Activated CD8-positive, alpha-beta memory T cell treated with anti-CD3 and anti-CD28 coated beads, Interleukin-2, amount 50 U/mL, for 1 hour (primary cell): ENCODE data around the gene CASKIN2.

Source experiments
- DNase-seq: peaks from one replicate; pipeline ENCODE4 v3.0.0-alpha.2; 2020; ENCODE audit errors: extremely low read depth

The CASKIN2 gene, protein sequence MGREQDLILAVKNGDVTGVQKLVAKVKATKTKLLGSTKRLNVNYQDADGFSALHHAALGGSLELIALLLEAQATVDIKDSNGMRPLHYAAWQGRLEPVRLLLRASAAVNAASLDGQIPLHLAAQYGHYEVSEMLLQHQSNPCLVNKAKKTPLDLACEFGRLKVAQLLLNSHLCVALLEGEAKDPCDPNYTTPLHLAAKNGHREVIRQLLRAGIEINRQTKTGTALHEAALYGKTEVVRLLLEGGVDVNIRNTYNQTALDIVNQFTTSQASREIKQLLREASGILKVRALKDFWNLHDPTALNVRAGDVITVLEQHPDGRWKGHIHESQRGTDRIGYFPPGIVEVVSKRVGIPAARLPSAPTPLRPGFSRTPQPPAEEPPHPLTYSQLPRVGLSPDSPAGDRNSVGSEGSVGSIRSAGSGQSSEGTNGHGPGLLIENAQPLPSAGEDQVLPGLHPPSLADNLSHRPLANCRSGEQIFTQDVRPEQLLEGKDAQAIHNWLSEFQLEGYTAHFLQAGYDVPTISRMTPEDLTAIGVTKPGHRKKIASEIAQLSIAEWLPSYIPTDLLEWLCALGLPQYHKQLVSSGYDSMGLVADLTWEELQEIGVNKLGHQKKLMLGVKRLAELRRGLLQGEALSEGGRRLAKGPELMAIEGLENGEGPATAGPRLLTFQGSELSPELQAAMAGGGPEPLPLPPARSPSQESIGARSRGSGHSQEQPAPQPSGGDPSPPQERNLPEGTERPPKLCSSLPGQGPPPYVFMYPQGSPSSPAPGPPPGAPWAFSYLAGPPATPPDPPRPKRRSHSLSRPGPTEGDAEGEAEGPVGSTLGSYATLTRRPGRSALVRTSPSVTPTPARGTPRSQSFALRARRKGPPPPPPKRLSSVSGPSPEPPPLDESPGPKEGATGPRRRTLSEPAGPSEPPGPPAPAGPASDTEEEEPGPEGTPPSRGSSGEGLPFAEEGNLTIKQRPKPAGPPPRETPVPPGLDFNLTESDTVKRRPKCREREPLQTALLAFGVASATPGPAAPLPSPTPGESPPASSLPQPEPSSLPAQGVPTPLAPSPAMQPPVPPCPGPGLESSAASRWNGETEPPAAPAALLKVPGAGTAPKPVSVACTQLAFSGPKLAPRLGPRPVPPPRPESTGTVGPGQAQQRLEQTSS (N-terminal part only)

GRCh38 chr17:75515496-75516254 is at the start of gene CASKIN2:
Gene CASKIN2, minus strand, starts transcription at chr17:75515537. Its CDS starts 1,733 bp downstream, at chr17:75513804.
- DNase-seq = no peak

DNA sequence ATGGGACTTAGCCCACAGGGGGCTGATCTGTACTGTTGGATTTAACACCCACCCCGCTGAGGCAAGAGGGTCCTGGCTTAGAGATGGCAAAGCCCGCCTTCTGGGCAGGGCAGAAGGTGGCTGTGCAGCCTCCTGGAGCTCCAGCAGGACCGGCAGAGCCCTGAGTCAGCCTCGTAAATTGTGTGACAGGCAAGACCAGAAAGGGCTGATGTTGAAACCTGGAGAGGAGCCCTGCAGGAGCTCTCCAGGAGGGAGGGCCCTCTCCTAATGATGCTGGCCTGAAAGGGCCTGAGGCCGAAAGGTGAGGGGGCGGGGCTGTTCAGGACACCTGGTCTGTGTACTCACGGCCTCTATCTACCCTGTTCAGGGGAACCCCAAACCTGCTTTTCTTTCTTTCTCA is 49.7 kb upstream of the CASKIN2 start:
- no peak for DNase-seq

- DNase-seq = no peak
These were observed 48.9 kb upstream of the CASKIN2 start for GRCh38 chr17:75564195-75564594.

- DNase-seq = no peak
These were observed 47.9 kb upstream of the CASKIN2 start for GRCh38 chr17:75563063-75563758.

DNA sequence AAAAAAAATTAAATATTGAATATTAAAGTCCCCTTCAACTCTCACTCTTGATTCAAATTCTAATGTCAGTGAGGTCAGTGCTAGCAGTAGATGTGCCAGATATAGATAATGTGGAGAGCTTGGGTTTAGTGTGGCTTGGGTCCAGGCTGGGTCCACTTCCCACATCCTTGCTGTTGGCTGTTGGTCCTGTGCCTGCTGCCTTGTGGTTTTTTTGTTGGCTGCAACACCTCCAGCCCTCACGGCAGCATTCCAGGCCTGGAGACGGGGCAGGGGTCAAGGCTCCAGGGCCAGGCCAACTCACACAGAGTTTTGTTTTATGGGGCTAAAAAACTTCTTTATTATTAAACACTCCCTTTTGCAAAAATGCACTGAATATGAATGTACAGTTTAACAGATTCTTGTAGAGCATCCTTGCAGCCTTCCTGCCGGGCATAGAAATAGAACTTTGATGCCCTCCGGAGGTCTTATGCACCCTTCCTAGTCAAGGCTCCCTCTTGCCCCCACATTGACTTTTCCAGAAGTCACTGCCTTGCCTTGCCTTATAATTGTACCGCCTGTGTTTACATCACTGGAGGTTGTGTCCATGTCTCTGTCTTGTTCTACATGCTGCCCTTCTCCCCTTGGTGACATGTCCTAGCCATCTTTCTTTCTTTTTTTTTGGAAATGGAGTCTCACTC is 46.7 kb upstream of the CASKIN2 start:
- DNase-seq = no peak

DNA sequence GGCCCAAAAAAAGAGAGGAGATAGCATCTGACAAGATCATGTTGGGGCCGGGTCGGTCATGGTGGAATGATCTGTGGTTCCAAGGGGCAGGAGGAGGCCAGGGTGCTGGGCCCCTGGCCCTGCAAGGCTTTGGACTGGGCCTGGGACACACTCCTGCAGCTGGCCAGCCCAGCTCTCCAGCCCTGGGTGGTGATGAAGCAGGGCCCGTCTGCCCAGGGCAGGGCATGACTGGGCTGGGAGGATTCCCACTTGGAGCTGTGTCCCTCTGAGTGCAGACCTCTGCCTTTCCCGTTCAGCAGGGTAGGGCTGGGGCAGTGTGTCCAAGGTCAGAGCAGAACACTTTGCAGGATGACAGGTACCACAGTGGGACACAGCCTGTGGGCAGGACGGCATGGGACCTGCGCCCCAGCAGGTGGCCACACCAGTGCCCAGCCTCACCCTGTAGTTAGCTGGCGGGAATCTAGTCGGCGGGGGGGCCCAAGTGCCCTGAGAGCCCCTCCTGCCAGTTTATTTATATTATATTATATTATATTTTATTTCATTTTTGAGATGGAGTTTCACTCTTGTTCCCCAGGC is 44.7 kb upstream of the CASKIN2 start:
- no peak for DNase-seq

DNA sequence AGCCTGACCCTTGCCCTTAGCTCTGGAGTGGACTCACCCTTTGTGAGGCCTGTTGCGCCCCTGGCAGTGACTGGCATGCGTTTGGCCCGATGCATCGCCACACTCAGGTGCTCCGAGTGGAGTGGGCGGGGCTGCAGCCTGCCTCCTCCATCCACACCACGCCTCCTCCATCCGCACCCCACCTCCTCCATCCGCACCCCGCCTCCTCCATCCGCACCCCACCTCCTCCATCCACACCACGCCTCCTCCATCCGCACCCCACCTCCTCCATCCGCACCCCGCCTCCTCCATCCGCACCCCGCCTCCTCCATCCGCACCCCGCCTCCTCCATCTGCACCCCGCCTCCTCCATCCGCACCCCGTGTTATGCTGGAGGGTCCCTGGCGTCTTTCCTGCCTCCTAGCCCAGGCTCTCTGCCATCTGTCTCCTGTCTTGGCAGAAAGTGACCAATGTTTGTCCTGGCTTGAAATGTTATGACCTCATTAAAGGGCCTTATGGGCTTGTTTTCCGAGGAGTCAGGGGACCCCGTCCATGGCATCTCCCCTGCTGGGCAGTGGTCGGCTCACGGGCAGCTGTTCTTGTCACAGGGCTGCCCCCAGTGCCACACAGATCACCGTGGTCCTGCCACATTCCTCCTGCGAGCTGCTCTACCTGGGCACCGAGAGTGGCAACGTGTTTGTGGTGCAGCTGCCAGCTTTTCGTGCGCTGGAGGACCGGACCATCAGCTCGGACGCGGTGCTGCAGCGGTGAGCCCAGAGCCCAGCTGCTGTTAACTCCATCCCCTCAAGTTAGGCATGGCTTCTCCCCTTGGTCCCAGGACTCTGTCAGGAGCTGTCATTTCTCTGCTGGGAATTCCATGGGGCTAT is 43.6 kb upstream of the CASKIN2 start:
- DNase-seq = no peak

GRCh38 chr17:75557852-75558665 is 42.7 kb upstream of the CASKIN2 start:
- DNase-seq = no peak

GRCh38 chr17:75557075-75557851 is 41.9 kb upstream of the CASKIN2 start:
- DNase-seq = no peak

- DNase-seq = no peak
These were observed 40.4 kb upstream of the CASKIN2 start for GRCh38 chr17:75555679-75556153.

DNA sequence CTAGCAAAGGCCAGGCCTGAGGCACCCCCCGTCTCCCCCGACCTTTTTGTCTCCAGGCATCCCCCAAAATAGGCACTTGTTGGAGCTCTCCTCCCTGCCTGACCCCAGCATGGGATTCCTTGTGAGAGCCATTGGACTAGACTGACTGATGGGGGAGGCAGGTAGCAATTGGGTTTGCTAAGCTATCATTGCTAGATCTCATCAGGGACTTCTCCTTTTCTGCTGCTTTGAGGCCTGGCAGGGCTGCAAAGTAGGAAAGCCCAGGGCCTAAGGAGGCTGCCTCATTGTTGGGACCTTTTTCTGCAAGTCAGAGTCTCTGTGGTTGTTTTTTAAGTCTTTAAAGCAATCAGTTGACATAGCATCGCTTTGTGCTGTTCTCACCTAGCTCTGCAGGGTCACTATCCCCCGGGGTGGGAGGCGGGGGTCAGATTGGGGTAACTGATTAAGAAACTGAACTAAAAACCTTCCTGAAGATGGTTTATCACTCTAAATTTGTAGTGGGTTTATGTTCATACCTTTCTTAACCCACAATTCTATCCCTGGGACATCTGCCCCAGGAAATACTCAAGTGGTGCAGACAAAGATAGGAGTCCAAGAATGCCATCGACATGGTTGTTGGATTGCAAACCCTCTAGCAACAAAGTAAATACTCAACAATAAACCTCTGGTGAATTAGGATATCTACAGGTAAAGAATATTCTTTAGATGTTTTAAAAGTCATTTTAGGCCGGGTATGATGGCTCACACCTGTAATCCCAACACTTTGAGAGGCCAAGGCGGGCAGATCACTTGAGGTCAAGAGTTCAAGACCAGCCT is 38.2 kb upstream of the CASKIN2 start:
- DNase-seq = no peak

DNA sequence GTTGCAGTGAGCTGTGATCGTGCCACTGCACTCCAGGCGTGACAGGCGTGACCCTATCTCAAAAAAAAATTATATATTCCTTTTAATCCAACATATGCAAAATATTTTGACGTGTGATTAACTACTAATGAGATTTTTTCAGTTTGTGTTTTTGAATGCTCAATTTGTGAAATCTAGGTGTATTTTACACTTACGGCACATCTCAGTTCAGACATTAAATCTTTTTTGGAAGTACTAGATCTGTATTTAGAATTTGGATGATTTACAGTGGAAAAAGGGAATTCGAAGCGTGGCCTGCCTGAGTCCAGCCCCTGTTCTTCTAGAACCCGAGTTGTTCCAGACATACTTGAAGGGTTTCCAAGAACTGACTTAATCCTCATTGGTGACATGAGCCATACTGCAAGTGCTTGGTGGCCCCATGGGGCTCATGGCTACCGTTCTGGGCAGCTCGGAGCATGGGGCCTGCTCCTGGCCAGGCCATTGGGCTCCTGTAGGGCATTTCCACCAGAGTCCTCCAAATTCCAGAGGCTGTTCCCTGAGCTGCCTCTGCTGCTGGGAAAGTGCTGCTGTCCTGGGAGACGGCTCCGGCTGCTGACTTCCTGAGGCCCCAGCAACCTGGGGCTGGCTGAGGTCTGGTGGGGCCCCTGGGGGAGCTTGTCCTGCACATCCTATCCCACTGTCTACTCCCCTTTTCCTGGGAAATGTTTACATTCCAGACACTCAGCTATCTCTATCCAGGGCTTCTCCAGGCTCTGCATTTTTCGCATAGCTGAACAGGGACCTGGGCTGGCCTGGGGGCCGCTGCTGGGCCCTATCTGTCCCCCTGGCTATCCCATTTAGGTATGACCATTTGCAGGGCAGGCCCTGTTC is 37.3 kb upstream of the CASKIN2 start:
- no peak for DNase-seq

DNA sequence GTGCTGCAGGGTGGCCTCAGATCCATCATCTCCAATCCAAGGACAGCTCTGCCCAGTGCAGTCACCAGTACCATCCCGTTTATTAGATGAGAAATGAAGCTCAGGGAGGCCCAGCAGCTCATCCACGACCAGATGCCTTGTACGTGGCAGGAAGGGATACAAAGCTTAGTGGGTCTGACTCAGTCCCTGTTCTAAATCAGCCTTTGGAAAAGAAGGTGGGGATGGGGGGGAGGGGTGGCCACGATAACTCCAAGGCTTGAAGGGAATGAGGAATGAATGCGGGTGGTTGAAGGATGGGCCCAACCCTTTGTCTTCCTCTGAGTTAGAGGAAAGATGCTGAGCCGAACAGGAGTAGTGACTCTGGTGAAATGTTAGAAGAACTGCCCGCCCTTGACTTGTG is 35.9 kb upstream of the CASKIN2 start:
- no peak for DNase-seq

GRCh38 chr17:75550139-75550465 is 34.8 kb upstream of the CASKIN2 start:
- DNase-seq = no peak
